Ascending aorta (tissue), 2 donors: Measurements from ENCODE around the gene SLIT3. TPM values are rescaled to one million over a fixed set of nuclear protein-coding genes. Genes with fewer than 3 reads are reported as not detected.

Source experiments
- DNase-seq, 2 donors: peaks; one replicate each; pipeline ENCODE4 v3.0.0-alpha.2; 2019; ENCODE audit warnings: low spot score in 2 of 2
- H3K27ac ChIP-seq, 2 donors: fragments of 200-600 bp; sonication (generic); one replicate each; pipeline ENCODE4 v1.5.1; 2016 to 2017; ENCODE audit warnings: mild to moderate bottlenecking in 1 of 2
- H3K27me3 ChIP-seq: fragments of 200-600 bp; sonication (generic); one replicate; pipeline ENCODE4 v1.5.1; 2017
- H3K36me3 ChIP-seq, 2 donors: fragments of 200-600 bp; sonication (generic); one replicate each; pipeline ENCODE4 v1.5.1; 2016
- H3K4me1 ChIP-seq, 2 donors: fragments of 200-600 bp; sonication (generic); one replicate each; pipeline ENCODE4 v1.5.1; 2016 to 2017; ENCODE audit warnings: mild to moderate bottlenecking in 1 of 2
- H3K4me3 ChIP-seq, 2 donors: fragments of 200-600 bp; sonication (generic); one replicate each; pipeline ENCODE4 v1.5.1; 2016 to 2017; ENCODE audit warnings: mild to moderate bottlenecking in 1 of 2
- H3K9me3 ChIP-seq, 2 donors: fragments of 200-600 bp; sonication (generic); one replicate each; pipeline ENCODE4 v1.5.1; 2016
- CTCF ChIP-seq, 3 experiments: fragments of 200-600 bp in 2 of 3; fragments of 450-650 bp in 1 of 3; sonication (generic) in 2 of 3; IDR thresholded peaks; one replicate each; pipeline ENCODE4 v1.5.1; 2016 to 2019; ENCODE audit warnings: antibody characterized with exemption in 3 of 3, mild to moderate bottlenecking in 1 of 3, moderate library complexity in 1 of 3
- intact Hi-C: fragments of 100-400 bp; cut with DNase I; formaldehyde crosslinking; loops from one replicate; pipeline ENCODE4 v1.15.1; 2023
- total RNA-seq: library from RNA; depleted of rRNA; stranded (reverse); fragments of >200 nt; gene quantifications from one replicate; pipeline ENCODE4 v1.1.0, GENCODE V29; 2016

The SLIT3 gene
- total RNA-seq, 1 donor from 2014 or later: 128 TPM

- DNase-seq: peak in 1 of 2 donors; percentile 54
- Histone ChIP-seq H3K36me3 (no peaks in the 10 kb centered on the region), H3K4me1 (no peaks in the 10 kb centered on the region), H3K4me3 (no peak overlapping the region), H3K9me3 (no peaks in the 10 kb centered on the region), H3K27me3 (no peaks in the 10 kb centered on the region), H3K27ac (no peak overlapping the region)
- intact Hi-C loops: no loop called here
- no peak for TF ChIP-seq CTCF (IDR thresholded peaks at IDR 0.05)
These were observed 215.3 kb downstream of the SLIT3 start for GRCh38 chr5:169085636-169086035.

GRCh38 chr5:169085212-169085611 is 215.7 kb downstream of the SLIT3 start:
- Histone ChIP-seq H3K4me3 (no peak overlapping the region), H3K36me3 (no peaks in the 10 kb centered on the region)
- intact Hi-C loops: no loop called here

GRCh38 chr5:169084775-169085174 is 216.2 kb downstream of the SLIT3 start:
- intact Hi-C loops: no loop called here
- TF ChIP-seq CTCF (IDR thresholded peaks at IDR 0.05): no peak

More at GRCh38 chr5:169085212-169085611, 215.7 kb downstream of the SLIT3 start:
- H3K4me1 ChIP-seq: no peaks in the 10 kb centered on the region
- no peak overlapping the region for H3K27ac ChIP-seq
- no peak for TF ChIP-seq CTCF (IDR thresholded peaks at IDR 0.05)
- H3K27me3 ChIP-seq: no peaks in the 10 kb centered on the region
- DNase-seq: peak in 1 of 2 donors; percentile 21
- H3K9me3 ChIP-seq: no peaks in the 10 kb centered on the region

GRCh38 chr5:169083394-169084018 is 217.4 kb downstream of the SLIT3 start:
- Histone ChIP-seq H3K36me3 (no peaks in the 10 kb centered on the region), H3K4me3 (no peak overlapping the region), H3K27me3 (no peaks in the 10 kb centered on the region), H3K4me1 (no peaks in the 10 kb centered on the region), H3K9me3 (no peaks in the 10 kb centered on the region), H3K27ac (no peak overlapping the region)
- no peak for TF ChIP-seq CTCF (IDR thresholded peaks at IDR 0.05)
- intact Hi-C loops: no loop called here
- no peak for DNase-seq

More at GRCh38 chr5:169084775-169085174, 216.2 kb downstream of the SLIT3 start:
- H3K4me3 ChIP-seq: no peak overlapping the region
- H3K9me3 ChIP-seq: no peaks in the 10 kb centered on the region
- no peaks in the 10 kb centered on the region for H3K27me3 ChIP-seq
- no peak for DNase-seq
- H3K4me1 ChIP-seq: no peaks in the 10 kb centered on the region
- H3K27ac ChIP-seq: no peak overlapping the region
- no peaks in the 10 kb centered on the region for H3K36me3 ChIP-seq

GRCh38 chr5:169081000-169081724 is 219.8 kb downstream of the SLIT3 start:
- no peaks in the 10 kb centered on the region for H3K4me1 ChIP-seq
- H3K36me3 ChIP-seq: no peaks in the 10 kb centered on the region
- TF ChIP-seq CTCF (IDR thresholded peaks at IDR 0.05): no peak
- no peaks in the 10 kb centered on the region for H3K27me3 ChIP-seq
- H3K27ac ChIP-seq: no peak overlapping the region
- intact Hi-C loops: no loop called here
- H3K4me3 ChIP-seq: no peak overlapping the region
- H3K9me3 ChIP-seq: no peaks in the 10 kb centered on the region
- no peak for DNase-seq
